HG02852 (cell line): Measurements from ENCODE around the gene PLCH1.

Experiments used
- ATAC-seq: cut with Tn5 transposase; IDR thresholded peaks from one replicate; pipeline ENCODE4 v1.9.1; 2021; ENCODE audit warnings: mild to moderate bottlenecking, moderate library complexity; ENCODE audit not compliant: unreplicated experiment

Gene PLCH1

DNA sequence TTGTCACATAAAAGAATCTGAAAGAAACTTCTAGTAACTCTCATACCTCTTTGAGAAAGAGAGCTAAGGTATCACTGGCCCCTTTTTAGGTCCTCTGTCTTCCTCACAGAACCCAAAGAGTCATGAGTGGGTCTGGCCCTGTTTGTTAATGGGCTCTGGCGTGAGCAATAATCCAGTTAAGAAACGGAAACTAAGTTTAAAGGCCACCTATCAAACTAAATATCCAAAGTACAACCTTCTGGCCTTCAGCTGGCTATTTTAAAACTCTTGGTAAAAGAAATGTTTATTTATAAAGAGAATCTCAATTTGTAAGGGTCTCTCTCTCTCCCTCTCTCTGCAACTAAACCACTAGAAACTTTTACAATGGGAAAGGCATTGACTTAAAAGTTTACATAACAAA is 380.4 kb downstream of the PLCH1 start:
- no peak for ATAC-seq

DNA sequence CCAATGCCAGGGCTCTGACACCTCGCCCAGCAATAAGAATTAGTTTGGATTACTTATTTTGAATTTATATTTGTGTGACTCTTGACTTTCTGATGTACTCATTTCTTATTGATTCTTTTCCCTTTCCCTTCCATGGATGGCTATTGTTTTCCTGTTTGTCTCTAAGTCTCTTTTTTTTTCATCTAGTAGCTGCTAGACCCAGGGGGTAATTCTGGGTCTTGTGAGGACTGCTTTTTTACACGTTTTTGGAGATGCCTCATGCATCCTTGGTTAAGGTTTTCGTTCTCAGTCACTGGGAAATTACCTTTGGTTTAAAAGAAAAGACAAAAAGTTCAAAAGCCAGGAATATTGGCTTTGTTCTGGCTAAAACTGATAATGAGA is 381.2 kb downstream of the PLCH1 start:
- ATAC-seq, result no peak

DNA sequence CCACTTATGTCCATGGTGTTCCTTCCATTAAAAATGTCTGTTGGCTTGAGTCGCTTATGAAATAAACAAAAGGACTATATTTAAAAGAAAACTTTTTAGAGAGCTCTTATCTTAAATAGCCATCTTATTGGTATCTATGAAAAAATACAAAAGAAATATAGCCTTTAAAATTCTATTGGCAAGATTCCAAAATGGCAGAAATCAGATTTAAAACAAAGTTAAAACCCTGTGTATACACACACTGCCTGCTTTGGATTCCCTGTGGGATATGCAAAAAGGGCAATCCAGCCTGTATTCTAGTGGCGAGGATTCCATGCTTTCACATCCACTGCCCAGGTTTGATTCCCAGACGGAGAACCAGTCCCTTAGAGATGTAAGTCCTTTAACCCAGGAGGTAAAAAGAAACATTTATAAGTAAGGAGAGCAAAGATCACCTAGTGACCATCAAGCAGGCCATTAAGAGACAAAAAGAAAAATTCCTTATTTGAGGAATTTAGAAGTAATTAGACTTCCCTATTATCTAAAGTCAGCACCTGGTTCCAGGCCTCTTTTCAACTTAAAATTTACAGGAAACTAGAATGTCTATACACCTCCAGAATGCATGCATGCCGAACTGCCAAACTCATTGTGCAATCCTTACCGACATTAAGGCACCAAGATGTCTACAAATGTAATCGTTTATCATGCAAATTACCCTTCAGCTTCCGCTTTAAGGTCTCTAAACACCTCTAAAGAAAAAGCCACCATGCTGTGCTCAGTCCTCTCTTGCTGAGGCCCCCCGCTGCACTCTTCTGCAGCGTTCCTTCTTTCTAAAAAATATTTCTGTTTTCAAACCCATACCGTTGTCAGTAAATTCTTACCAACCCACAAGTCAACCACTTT is 381.8 kb downstream of the PLCH1 start:
- ATAC-seq, result no peak

DNA sequence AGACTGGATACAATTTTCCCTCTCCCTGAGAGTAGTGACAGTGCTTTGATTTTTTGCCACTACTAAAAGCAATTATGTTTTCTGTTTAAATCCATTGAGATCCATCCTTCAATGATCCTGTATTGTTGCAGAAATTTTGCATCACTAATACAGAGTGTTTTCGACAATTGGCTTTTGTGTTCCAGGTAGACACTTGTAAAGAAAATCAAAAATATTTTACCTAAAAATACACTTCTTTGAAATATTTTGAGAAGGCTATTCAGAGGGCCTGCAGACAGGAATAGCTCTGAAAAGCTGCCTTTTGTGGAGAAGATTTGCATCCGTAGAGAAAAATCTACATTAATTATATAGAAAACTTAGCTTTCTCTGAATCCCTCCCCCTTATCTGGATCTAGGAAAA is 384.6 kb downstream of the PLCH1 start:
- no peak for ATAC-seq

DNA sequence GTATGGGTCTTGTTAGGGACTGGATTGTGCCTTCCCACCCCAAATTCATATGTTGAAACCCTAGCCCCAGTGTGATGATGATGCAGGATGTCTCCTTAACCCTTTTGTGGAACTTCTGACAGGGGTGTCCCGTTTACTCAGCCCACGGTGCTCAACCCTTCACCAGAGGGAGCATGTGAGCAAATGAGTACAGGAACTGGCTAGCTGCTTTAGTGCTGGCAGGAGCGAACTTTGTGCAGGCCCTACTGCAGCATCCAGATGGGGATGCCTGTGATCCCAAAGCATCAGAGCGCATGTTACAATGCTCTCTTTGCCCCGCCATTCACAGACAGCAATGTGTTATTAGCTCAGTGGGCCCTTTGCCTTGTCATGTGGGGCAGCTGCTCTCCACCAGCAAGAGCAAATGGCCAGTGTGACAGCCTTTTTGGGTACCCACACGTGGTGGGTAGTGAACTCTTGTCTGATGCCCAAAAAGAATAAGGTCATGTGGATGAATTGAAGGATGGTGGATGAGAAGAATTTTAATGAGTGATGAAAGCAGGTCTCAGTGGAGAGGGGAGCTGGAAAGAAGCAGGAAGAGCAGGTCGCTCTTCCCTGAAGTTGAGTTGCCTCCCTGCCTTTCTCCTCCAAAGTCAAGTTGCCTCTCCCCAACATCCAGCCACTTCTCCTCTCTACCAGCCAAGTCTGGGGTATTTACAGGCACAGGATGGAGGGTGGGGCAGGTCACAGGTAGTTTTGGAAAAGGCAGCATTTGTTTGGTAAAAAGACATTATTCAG is 388.1 kb downstream of the PLCH1 start:
- ATAC-seq, result no peak

DNA sequence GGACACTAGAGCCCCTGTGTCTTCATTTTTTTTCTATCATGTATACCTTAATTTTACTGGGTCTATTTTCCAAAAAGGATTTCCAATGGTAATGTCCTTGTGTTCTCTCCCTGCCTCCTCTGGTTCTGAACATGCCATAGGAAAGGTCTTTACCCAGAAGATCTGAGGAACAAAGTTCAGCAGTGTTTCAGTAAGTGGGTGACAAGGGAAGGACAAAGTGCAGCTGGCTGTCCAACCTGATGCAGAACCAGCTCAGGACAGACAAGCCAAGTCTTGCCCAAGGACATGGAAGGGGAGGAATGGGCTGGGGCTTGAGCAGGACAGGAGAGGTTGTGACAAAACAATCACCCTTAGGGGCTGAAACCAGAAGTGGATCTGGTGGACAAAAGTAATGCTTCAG is 390.2 kb downstream of the PLCH1 start:
- no peak for ATAC-seq

DNA sequence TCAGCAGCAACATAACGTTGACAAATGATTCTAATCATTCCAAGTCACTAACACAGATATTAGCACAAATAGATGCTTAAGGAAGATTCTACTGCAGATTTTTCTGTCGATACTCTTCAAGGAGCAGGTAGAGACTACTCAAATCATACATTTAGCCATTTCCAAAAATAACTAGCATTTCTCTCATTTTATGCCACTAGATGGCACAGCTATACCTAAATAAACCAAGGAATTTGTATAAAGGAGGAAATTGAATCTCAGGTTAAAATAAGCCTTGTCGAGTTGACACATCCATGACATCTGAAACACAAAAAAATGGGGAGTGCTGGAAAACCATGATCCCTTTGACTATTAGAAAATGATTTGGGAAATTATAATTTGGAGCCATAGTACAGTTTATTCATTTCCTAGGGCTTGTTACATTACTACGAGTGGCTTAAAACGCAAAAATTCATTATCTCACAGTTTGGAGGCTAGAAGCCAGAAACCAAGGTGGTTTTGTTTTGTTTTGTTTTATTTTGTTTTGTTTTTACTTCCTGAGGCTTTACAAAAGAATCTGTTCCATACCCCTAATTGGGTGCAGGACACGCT is 391.9 kb downstream of the PLCH1 start:
- ATAC-seq, result no peak

DNA sequence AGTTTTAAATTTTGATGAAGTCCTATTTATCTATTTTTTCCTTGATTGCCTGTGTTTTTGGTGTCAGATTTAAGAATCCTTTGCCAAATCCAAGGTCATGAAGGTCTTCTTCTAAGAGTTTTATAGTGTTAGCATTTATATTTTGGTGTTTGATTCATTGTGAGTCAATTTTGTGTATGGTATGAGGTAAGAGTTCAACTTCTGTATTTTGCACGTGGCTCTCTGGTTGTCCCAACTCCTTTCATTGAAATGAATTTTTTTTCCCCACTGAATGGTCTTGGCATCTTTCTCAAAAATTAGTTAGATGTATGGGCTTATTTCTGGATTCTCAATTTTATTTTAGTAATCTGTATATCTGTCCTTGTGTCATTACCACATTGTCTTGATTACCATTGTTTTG is 394.3 kb downstream of the PLCH1 start:
- ATAC-seq, result no peak

DNA sequence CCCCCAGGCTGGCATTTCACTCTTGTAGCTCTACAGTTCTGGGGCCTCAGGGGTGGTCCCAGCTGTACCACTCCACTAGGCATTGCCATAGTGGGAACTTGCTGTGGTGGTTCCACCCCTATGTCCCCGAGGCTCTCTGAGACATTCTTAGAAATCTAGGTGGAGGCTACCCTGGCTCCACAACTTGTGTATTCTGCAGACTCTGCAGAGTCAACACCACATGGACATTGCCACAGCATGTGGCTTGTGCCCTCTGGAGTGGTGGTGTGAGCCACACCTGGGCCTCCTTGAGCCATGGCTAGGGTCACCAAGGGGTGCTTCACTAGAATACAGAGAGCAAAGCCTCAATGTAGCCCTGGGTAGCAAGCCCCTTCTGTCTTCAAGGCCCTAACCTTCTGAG is 397.0 kb downstream of the PLCH1 start:
- ATAC-seq, result no peak

DNA sequence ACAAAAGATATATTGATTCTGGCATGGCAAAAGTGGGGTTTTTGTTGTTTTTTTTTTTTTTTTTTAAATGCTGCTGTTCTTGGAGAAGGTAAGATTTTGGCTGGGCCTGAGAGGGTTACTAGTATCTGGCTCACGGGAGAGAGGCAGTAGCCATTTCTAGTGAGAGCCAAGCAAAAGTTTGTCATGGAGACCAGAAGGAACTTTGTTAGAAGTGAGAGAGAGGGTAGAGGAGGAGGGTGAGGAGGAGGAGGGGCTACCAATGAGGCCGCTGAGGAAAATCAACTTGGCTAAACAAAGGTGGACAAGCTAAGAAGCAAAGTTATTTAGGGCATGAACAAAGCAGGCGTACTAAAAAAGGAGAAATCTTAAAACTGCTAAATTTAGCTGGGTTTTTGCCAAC is 402.5 kb downstream of the PLCH1 start:
- no peak for ATAC-seq

DNA sequence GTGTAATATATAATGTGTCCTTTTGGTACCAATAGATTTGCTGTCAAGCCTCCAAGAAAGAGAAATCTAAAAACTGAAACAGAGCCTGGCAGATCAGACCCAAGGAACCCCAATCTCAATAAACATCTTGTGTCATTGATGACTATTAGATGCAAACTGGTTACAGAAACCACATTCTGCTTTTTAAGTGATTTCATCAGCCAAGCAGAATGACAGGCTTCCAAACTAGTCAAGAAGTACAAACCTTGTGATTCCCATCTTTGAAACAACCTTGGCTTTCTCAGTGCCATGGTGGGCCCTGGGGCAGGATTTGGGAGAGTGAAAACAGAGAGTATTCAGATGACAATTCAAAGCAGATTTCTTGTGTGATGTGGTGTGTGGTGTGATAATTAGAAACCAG is 405.8 kb downstream of the PLCH1 start:
- ATAC-seq, result no peak

DNA sequence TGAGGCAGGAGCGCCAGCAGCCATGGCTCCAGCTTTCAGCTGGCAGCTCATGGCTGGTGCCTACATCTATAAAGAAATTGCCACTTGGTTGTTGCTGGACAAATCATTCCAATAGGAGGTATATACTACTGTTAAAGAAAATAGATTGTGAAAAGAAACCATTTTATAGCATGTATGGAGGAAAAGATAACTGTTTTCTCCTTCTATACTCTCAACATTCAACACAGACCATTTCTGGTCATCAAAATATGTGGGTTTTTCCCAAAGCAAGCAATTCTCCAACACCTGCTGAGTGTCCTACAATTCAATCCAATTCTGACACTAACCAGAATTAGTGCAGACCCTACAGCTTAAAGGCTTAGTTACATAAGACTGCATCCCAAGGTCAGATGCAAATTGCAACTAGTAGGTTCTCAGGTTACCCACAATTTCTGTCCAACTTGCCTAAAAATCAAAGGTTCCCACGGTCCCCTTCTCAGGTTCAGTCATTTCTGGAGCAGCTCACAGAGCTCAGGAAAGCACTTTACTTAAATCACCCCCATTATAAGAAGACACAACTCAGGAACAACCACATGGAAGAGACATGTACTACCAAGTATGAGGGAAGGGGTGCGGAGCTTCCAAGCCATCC is 409.0 kb downstream of the PLCH1 start:
- ATAC-seq, result peak; percentile 50

DNA sequence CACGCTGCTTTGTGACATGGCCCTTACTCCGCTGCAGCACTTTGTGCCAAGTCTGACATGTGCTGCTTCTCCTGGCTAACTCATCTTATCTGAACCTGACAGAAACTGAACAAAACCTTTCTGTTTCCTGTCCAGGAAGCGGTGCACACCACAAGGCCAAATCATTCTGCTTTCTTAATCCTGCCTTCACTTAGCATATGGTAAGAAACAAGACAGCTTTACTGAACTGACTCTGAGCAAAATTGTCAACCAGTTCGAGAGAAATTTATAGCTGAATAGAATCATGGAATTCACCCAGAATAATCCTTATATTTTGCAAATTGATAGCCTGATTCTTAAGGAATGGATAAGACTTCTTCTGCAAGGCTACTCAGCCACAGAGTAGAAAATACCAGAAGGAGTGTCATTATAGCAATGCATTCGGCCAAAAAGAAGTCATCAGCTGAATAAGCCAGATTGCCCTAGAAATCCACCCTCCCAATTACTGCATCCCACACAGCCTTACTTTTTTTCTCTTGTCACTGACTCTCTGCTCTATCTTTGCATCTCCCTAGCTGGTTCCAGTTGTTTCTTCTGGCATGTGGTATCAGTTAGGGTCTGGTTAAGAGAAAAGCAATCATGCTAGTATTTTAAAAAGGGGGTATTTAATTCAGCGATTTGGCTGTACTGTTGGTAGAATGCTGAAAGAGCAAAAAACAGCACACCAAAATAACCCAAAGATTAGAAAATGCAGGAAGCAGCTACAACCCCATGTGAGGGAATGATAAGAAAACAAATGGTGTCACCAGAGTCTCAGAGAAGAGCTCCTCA is 409.8 kb downstream of the PLCH1 start:
- peak; percentile 91 for ATAC-seq

DNA sequence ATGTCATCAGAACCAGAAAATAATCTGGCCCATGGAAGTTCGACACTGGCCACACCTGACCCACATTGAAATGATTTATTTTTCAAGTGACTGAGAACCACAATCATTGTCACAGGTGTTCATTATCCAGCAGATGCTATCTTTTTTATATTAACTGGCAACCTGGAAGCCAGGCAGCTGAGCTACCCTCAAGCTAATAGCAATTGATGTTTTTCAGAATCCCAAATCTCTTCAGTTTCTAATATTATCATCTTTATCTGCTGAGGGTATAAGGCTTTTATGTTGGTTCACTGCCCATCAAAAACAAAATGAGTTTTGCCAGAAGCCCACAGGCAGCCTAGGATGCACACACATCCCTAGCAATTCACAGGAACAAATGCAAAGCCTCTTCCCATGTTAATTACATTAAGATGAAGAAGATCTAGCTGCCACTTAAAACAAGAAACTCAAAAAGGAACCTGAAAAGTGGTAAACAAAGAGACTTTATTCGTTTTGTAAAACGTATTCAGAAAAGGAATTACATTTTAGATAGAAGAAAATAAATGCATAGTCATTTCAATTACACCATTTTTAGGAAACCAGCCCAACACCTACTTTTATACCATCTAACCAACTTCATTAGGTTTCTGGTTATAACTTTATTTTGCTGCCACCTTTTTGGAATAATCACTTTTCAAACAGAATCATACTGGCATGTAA is 410.5 kb downstream of the PLCH1 start:
- no peak for ATAC-seq

DNA sequence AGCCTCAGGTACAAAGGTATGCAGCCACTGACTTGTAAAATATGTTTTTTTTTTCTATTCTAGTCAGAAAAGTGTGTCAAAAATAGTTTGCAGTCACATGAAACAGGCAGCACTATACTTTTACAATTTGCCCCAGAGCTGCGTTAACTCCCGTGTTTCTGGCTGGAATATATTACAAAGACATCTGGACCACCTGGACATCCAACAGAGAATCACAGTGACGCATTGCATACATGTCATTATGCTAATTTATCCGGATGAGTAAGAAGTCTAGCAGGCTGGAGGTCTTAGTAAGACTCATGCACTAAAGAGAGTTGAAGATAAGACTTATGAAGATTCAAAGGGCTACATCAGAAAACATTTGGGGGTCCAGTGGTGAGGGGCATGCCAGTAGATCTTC is 412.2 kb downstream of the PLCH1 start:
- ATAC-seq, result no peak

DNA sequence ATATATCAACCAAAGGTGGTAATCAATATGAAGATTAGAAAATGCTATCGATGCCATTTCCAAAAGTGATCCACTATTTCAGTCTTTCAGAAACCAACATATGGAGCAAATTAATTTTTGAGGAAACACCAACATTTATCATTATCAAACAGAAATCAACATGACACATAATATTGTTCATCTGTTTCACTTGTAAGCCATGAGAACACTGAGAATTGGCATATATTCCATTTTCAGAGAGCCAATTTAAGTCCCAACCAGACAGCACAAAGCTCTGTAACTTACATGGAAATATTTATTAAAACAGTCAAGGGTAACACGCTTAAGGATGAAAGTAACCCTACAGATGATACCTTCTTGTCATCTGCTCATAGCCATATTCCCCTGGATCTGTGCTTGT is 413.8 kb downstream of the PLCH1 start:
- no peak for ATAC-seq

DNA sequence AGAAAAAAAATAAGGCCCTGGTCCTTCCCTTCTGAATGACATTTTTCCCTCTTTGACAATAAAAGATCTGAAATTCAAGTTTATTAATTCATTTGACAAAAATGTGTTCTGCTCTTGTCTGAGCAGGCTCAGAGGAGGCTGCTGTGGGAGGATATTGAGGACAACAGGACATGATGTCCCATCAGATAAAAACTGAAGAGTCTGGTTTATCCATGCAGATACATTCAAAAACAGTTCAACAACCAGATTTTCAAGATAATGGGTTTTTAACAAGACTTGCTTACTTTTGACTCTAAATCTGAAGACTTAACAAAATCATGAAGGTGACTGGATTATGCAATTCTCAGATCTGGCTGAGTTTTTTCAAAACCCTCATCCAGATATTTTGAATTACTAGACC is 414.5 kb downstream of the PLCH1 start:
- ATAC-seq, result no peak

DNA sequence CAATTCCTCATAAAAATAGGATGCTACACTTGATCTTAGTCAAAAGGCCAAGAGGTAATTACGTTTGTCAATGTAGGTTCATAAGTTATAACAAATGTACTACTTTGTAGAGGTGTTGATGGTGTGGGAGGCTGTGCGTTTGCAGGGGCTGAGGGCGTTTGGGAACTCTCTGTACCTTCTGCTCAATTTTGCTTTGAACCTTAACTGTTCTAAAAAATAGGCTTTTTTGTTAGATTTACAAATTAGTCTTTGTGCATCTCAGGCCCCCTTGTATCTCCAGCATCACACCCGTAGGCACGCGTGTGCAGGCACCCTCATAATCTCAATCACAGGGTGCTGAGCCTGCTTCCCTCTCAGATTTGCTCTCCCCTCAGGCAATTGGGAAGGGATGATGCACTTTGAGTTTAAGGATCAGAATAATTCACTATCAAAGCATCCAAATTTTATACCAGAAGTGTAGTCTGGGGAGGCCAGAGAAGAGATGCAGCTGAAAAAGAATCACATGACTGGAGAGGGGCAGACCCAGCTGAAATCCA is 415.3 kb downstream of the PLCH1 start:
- ATAC-seq, result no peak

DNA sequence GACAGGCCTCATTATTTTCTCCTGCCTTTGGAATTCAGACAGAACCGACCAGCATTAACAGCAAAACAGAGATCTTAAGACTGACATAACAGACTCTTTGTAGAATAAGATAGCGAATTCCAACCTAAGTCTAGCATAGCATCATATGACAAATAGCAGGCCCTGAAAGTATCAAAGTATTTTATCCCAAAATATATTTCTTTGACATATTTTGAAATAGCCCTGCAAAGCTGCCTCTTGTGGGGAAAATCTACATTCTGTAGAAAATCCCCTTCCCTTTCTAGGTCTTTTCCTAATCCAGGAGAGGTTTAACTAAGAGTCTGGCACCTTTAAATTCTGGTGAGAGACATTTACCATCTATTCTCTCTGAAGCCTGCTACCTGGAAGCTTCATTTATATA is 417.0 kb downstream of the PLCH1 start:
- no peak for ATAC-seq

DNA sequence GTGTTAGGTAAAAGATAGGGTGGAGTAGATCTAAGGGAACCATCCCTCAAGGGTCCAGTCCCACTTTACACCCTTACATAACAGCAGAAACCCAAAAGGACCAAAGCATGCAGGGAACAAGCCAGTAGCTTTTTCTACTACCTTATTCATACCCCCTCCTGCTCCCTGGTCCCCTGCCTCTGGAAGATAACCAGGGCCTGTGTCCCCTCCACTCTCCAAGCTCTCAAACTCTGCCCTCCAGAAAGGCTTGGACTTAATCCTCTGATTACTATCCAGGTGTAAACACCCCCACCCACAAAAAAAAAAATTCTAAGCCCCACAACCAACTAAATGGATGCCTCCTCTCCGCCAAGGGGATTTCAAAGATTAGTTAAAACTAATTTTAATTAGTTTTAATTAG is 417.4 kb downstream of the PLCH1 start:
- ATAC-seq, result no peak
